Measurements from ENCODE around the gene CYB561D1. TPM values are rescaled to one million over a fixed set of nuclear protein-coding genes. Genes with fewer than 3 reads are reported as not detected.
"Not testable (repeated sequence)": the region's sequence is repeated elsewhere in the genome, so short reads cannot be mapped to it uniquely, and the experiment has no call there.

The CYB561D1 gene
- total RNA-seq = 1 to 10 TPM; 4.8 to 6.5 TPM
- 6.7 TPM for polyA plus RNA-seq (2013, experiment 1 of 2)
- polyA plus RNA-seq (2013, experiment 2 of 2) = 6.3 TPM
- long read RNA-seq, experiment 1, partial matches to known transcripts = 0 of 1 reads
- long read RNA-seq, experiment 1, other reads (novel, unspliced or antisense) = 1 of 1 reads
- long read RNA-seq, experiment 2, full-length matches to known transcripts = 5 of 12 reads
- long read RNA-seq, experiment 2, partial matches to known transcripts = 1 of 12 reads
- long read RNA-seq, experiment 2, other reads (novel, unspliced or antisense) = 6 of 12 reads
- long read RNA-seq, experiment 3, full-length matches to known transcripts = 12 of 14 reads
- long read RNA-seq, experiment 3, partial matches to known transcripts = 0 of 14 reads
- long read RNA-seq, experiment 3, other reads (novel, unspliced or antisense) = 2 of 14 reads
- long read RNA-seq, experiment 4 = 0 reads

- 1 to 2% methylated on average over 24 to 44 of the region's 44 CpGs for WGBS, 2 experiments (ENCODE audit: insufficient coverage in 1 of 2, insufficient read length in 1 of 2)
- DNase-seq = peak; percentile 96
- peaks cover 13% of the 10 kb centered on the region for H3K36me3 ChIP-seq (ENCODE audit: control insufficient read depth, insufficient read depth, low read length)
- Mint-ChIP-seq H3K4me3 (peak within 1 kb of the TSS; percentile 91), H3K4me1 (peaks cover 12% of the 10 kb centered on the region), H3K27me3 (ENCODE audit: insufficient read depth) (no peaks in the 10 kb centered on the region), H3K36me3 (ENCODE audit: low read depth) (peaks cover 9% of the 10 kb centered on the region), H3K9me3 (no peaks in the 10 kb centered on the region), H3K27ac (peak within 1 kb of the TSS; percentile 80)
- peak within 1 kb of the TSS; percentile 39 for H3K9ac ChIP-seq (ENCODE audit: extremely low read depth, low read length, poor library complexity, severe bottlenecking)
- no peaks in the 10 kb centered on the region for H3K9me3 ChIP-seq (ENCODE audit: control insufficient read depth, low read length)
- H3K4me3 ChIP-seq (ENCODE audit: low read length) = peak within 1 kb of the TSS; percentile 88
- peaks cover 2% of the 10 kb centered on the region for H3K4me1 ChIP-seq (ENCODE audit: control insufficient read depth, insufficient read depth, low read length)
- no peak within 1 kb of the TSS for H3K27ac ChIP-seq (ENCODE audit: low read depth, low read length)
- TF ChIP-seq CTCF (conservative IDR thresholded peaks at IDR 0.05) = peak; percentile 97
- H3K27me3 ChIP-seq (ENCODE audit: control insufficient read depth, insufficient read depth, low read length, poor library complexity, severe bottlenecking) = no peaks in the 10 kb centered on the region
Observed at GRCh38 chr1:109493805-109494539, at the start of gene CYB561D1. CYB561D1 (plus strand) TSS chr1:109494094; CDS start chr1:109494140, 46 bp downstream.

GRCh38 chr1:109444346-109444745 lies 49.5 kb upstream of the CYB561D1 start:
- Histone ChIP-seq H3K4me3 (ENCODE audit: low read length) (no peak overlapping the region), H3K27ac (ENCODE audit: low read depth, low read length) (no peak overlapping the region), H3K9me3 (ENCODE audit: control insufficient read depth, low read length) (no peaks in the 10 kb centered on the region), H3K4me1 (ENCODE audit: control insufficient read depth, insufficient read depth, low read length) (no peaks in the 10 kb centered on the region), H3K9ac (ENCODE audit: extremely low read depth, low read length, poor library complexity, severe bottlenecking) (no peak overlapping the region), H3K36me3 (ENCODE audit: control insufficient read depth, insufficient read depth, low read length) (no peaks in the 10 kb centered on the region), H3K27me3 (ENCODE audit: control insufficient read depth, insufficient read depth, low read length, poor library complexity, severe bottlenecking) (peaks cover 25% of the 10 kb centered on the region)
- H3K4me1 Mint-ChIP-seq = peaks cover 9% of the 10 kb centered on the region
- H3K4me3 Mint-ChIP-seq = no peak overlapping the region
- no peaks in the 10 kb centered on the region for H3K9me3 Mint-ChIP-seq
- WGBS, 2 experiments (ENCODE audit: insufficient coverage in 1 of 2, insufficient read length in 1 of 2) = 80 to 100% methylated on average over 1 of the region's 1 CpG
- no peaks in the 10 kb centered on the region for H3K36me3 Mint-ChIP-seq (ENCODE audit: low read depth)
- H3K27me3 Mint-ChIP-seq (ENCODE audit: insufficient read depth) = peaks cover 12% of the 10 kb centered on the region
- no peak overlapping the region for H3K27ac Mint-ChIP-seq
- no peak for DNase-seq
- no peak for TF ChIP-seq CTCF (conservative IDR thresholded peaks at IDR 0.05)

GRCh38 chr1:109445949-109446695 lies 47.8 kb upstream of the CYB561D1 start:
- not testable (repeated sequence) for H3K4me1 ChIP-seq (ENCODE audit: control insufficient read depth, insufficient read depth, low read length); H3K9ac ChIP-seq (ENCODE audit: extremely low read depth, low read length, poor library complexity, severe bottlenecking); H3K9me3 Mint-ChIP-seq; H3K27ac ChIP-seq (ENCODE audit: low read depth, low read length); H3K4me3 ChIP-seq (ENCODE audit: low read length); H3K4me3 Mint-ChIP-seq; DNase-seq; H3K36me3 Mint-ChIP-seq (ENCODE audit: low read depth); H3K36me3 ChIP-seq (ENCODE audit: control insufficient read depth, insufficient read depth, low read length); H3K4me1 Mint-ChIP-seq; H3K9me3 ChIP-seq (ENCODE audit: control insufficient read depth, low read length); H3K27ac Mint-ChIP-seq
- WGBS, 2 experiments (ENCODE audit: insufficient coverage in 1 of 2, insufficient read length in 1 of 2) = 74 to 80% methylated on average over 8 to 11 of the region's 11 CpGs
- peaks cover 18% of the 10 kb centered on the region for H3K27me3 Mint-ChIP-seq (ENCODE audit: insufficient read depth)
- H3K27me3 ChIP-seq (ENCODE audit: control insufficient read depth, insufficient read depth, low read length, poor library complexity, severe bottlenecking) = peaks cover 27% of the 10 kb centered on the region
